GM21367 (cell line): ENCODE results near the gene IL13RA2.

Experiments
- ATAC-seq: cut with Tn5 transposase; IDR thresholded peaks from one replicate; pipeline ENCODE4 v1.9.1; 2021; ENCODE audit not compliant: unreplicated experiment

The IL13RA2 gene, protein sequence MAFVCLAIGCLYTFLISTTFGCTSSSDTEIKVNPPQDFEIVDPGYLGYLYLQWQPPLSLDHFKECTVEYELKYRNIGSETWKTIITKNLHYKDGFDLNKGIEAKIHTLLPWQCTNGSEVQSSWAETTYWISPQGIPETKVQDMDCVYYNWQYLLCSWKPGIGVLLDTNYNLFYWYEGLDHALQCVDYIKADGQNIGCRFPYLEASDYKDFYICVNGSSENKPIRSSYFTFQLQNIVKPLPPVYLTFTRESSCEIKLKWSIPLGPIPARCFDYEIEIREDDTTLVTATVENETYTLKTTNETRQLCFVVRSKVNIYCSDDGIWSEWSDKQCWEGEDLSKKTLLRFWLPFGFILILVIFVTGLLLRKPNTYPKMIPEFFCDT

DNA sequence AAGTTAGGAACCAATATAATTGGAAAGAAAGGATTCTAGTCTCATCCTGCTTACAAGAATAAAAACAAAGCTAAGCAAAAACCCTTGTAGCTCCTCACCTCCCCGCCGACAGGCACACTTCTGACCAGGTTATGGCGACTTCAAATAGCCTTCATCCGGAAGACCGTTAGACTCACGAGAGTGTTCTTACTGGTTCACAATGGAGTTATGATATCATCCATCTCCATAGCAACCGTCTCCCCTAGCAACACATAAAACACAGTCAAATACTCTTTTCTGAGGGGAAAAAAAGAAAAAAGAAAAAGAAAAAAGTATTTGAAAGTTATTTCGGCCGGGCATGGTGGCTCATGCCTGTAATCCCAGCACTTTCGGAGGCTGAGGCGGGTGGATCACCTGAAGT lies at the start of gene IL13RA2:
Gene IL13RA2 (minus strand): TSS at position 162 of the 400 bp plus-strand sequence. CDS start 347 bp downstream, outside the sequence.
- ATAC-seq: no peak

DNA sequence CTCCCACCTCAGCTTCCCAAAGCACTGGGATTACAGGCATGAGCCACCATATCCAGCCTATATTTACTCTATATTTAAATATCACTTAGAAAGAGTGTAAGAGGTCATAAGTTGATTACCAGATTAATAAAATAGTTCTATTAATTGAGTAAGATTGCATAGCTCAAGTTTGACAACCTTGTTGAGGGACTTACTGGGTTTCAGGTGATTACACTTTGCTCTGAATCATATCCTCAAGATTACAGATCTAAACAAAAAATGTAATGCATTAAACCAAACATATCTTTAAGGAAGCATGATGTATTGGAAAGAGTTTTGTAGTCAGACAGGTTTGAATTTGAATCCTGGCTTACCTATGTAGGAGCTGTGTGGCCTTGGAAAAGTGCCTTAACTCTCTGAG lies 47.9 kb upstream of the IL13RA2 start:
- ATAC-seq: no peak

DNA sequence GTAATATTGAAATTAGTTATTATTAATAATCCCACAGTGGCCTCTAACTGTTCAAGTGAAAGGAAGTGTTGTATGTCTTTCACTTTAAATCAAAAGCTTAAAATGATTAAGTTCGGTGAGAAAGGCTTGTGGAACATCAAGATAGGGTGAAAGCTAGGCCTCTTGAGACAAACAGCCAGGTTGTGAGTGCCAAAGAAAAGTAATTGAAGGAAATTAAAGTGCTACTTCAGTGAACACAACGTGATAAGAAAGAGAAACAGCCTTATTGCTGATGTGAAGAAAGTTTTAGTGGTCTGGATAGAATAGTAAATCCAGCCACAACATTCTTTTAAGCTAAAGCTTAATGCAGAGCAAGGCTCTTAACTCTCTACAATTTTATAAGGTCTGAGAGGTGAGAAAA lies 42.6 kb upstream of the IL13RA2 start:
- no peak for ATAC-seq

DNA sequence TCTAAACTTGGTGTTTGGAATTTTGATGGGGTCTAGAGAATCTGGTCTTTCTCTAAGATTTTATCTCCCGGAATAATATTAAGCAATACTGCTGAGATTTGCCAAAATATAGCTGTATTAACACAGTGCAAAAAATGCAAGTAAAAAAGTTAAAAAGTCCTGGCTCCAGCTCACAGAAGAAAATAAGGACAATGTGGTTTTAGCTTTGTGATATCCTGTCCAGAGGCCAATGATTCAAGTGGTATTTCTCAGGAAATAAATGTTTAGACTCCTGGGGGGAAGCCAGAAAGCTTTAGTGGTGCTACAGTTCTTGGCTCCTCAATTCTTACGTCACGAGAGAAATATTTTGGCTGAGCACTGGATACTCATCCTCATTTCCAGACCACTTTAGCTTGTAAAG lies 40.9 kb upstream of the IL13RA2 start:
- ATAC-seq: no peak

DNA sequence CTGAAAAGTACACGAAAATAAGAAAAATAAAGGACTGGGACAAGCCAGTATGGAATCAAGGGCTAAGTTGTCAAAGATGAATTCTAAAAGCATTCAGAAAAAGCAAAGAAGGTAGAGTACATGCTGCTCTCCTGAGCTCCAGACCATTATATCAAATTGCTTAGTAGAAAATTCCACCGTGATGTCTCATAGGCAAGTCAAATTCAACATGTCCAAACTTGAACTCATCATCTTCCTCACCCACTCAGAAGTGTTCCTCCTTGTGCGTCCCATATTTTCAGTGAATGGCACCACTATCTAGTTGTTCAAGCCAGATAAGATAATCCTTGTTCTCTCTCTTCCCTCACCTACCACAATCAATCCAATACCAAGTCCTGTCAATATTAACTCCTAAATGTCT lies 37.5 kb upstream of the IL13RA2 start:
- no peak for ATAC-seq

DNA sequence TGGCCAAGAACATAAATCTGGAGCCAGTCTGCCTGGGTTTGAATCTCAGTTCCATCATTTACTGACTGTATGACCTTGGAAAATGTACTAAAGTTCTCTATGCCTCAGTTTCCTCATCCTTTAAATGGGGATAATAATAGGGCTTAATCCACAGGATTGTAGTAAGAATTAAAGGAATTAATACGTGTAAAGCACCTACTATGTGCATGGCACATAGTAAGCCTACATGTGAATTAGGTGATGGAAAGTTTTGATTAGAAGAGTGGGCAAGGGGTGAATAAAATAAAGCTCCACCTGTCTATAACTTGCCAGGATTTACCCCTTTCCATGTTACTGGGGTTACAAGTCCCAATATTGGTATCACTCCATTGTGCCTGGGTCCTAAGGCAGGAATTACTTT lies 35.8 kb upstream of the IL13RA2 start:
- ATAC-seq: no peak

DNA sequence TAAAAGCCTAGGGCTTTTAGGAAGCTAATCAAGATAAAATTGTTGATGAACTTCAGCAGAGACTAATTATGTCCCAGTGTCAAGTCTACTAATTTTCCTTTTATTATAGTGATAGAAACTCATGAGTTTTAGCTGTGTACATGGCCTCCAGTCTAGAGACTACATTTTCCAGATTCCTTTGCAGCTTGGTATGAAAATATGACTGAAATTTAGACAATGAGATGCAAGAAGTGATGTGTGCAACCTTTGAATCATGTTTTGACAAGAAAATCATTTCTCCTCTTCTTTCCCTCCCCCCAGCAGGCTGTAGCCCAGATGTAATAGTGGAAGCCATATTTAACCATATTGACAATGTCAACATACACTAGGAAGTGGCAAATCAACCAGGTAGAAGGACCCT lies 30.3 kb upstream of the IL13RA2 start:
- ATAC-seq: no peak

DNA sequence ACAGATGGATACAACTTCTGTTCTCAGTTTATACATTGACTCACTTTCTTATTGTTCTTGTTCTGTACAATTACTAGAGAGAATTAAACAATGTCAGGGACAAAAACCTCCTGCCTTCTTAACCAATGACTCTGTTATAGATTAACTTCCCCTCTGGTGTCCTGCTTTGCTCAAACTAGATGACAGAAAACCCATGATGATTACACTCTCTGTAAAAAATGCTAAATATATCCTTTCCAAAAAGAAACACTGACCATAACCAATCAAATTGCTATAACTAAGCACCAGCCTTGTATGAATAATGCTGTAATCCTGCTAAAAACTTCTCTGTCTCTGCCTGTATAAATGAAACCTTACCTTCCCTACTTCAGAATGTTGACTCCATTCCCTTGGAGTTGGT lies 29.8 kb upstream of the IL13RA2 start:
- ATAC-seq: no peak

DNA sequence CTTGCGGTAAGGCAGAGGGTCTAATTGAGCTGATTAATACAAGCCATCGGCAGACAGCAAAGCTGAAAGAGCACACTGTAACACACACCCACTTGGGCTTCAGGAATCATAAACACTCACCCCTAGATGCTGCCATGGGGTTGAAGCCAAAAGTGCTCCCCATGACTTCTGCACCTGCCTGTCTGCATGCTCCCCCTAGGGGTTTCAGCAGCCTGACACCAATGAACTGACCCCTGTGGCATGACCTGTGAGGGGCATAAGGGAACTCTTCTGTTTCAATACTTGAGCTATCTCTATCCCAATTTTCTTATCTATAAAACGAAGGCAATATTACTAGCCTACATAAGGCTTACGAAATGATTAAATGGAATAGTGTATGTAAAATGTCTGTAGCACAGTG lies 23.0 kb upstream of the IL13RA2 start:
- ATAC-seq: no peak

DNA sequence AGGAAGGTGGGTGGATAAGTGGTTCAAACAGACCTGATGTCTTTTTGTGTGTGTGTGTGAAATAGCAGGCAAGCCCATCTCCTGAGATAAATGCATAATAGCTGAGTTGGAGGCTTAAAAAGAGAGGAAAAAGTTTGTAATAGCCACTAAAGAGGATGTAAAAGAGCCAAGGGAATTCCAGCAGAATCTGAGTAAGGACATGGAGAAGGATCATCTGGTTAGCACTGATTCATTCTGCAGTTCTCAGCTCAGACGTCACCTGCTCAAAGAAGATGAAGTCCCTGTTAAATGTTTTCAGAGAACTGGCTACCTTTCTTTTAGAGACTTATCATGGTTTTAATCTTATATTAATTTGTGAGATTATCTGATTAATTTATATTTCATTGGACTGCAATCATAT lies 21.0 kb upstream of the IL13RA2 start:
- ATAC-seq: no peak

DNA sequence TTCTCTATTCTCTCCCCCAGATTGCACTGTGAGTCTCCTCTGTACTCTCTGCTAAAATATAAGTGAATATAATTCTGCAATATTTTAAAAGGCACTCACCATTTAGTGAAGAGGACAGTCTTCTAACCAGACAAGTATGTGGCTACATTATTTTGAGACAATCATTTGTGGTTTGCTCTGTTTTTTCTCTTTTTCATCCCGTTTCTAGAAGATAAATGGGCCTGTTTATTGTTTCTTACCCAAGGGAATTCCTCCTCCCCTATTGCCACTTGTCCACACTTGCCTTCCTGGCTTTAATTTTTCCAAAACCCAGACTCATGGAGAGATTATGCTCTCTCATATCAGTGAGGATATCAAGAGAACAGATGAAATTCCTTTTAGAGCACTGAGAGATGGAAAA lies 18.6 kb upstream of the IL13RA2 start:
- ATAC-seq: no peak

DNA sequence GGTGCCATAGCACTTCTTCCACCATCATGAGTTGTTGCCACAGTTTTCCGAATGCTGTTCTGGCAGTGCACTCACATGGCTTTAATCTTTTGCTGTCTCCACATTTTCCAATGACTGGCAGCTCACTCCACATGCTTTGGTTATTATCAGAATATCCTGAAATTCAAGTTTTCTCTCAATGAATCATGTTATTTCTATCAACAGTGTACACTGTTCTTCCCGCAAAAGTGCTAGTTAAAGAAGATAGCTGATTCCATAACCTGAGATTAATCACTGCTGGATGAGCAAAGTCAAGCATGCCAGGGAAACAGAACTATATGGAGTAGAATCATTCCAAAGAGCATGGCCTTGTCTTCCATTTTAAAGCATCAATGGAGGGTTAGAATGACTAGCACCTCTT lies 14.6 kb upstream of the IL13RA2 start:
- no peak for ATAC-seq

DNA sequence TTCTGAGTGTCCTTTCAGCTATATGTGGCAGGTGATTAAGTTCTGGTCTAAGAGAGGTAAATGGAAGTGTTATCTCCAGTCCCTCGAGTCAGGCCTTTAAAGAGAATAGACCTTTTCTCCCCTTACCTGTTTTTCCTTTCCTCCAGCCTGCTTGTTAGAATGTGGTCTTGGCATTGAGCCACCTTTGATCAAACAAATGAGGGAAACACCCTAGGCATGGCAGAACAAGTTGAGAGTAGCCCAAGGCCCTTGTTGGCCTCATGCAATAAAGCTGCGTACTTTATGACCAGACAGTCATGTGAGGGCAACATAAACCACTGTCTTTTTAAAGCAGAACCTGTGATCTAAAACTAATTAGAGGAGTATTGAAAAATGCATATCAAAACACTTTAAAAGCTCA lies 13.2 kb upstream of the IL13RA2 start:
- ATAC-seq: no peak

DNA sequence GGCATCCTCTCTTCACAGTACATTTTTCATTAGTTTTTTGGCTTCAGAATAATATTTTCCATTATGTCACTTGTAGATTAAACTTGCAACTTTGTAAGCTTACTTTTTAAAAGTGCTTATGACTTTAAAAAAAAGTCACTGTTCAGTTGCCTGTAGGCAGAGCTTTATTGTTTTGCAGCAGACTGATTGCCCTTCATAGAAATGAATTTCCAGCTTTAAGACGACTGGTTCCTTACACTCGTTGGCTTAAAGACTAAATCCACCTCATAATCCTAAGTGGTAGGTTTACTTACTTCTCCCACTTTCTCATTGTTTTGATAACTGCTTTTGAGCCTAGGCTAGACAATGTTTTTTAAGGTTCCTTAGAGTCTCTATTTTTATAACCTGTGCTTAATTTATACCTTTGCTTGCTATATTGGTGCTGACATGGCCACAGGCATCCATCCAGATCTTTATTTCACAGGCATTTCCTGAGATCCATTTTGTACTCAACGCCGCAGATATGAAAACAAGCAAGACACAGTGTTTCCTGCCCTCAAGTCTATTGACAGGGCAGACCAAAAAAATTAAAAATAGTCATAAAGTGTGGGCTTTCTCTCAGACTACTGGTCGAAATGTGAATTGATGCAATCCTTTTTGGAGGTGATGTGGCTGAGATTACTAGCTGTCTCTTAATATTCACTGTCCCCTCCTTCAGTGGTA lies 12.6 kb upstream of the IL13RA2 start:
- ATAC-seq: no peak

DNA sequence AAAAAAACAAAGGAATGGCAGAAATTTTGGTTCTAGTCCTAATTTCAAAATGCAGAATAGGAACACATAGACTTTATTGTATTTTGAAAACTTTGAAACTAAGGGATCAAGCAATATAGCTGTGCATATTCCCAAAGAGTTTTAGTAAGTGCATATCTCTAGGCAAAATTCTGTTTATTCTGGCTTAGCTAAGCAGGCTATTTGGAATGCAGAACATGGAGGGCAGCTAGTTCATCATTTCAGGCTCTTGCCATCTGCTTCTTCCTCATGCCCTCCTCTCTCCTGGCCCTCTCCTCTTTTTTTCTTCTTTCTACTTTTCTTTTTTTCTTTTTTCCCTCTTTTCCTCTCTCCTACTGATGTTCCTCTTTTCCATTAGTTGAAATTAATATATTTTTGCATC lies 12.0 kb upstream of the IL13RA2 start:
- ATAC-seq: no peak

DNA sequence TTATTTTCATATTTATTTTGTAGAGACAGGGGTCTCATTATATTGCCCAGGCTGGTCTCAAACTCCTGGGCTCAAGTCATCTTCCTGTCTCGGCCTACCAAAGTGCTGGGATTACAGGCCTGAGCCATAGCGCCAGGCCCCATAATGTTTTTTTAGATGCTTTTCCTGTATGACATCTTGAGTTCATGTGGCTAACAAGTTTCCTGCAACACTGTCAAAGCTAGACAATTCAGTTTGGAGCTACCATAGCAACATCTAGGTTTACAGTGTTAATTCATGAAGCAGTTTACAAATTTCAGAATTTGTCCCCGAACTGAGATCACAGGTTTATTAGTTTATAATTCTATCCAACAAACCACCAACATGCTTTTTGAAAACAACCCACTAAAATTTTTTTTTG lies 6.4 kb upstream of the IL13RA2 start:
- no peak for ATAC-seq

DNA sequence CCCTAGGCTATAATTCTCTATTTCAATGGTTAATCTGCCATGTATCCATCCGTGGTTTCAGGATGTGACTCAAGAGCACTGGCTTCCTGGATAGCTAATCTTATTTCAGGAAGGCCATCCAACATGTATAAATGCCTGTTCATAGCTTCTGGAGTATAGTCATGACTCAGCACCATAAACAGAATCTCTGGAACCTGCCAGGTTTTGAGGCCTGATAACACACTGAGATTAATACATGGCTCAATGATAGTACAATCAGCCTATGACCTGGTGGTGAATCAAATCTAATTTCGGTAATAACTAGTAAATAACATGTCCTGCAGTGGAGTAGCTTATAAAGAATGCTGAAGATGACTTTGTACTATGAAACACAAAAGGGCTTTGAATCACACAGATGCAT lies 5.7 kb upstream of the IL13RA2 start:
- no peak for ATAC-seq

DNA sequence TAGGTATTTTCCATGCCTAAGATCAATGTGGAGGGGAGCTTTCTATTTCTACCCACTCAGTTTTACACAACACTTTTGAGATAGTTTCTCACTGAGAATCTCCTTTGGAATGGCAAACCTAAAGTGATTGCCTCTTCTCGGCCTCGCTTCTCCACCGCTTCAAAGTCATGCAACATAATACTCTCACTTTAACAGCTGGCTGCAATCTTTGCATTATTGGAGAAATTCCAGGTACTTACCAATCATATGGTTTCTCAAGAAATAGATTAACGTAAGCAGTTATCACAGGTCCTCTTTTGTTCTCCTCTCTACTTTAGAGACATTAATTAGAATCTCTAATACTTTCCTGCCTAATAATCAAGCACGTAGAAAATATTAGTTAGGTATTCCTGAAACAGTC lies 3.7 kb upstream of the IL13RA2 start:
- ATAC-seq: no peak

DNA sequence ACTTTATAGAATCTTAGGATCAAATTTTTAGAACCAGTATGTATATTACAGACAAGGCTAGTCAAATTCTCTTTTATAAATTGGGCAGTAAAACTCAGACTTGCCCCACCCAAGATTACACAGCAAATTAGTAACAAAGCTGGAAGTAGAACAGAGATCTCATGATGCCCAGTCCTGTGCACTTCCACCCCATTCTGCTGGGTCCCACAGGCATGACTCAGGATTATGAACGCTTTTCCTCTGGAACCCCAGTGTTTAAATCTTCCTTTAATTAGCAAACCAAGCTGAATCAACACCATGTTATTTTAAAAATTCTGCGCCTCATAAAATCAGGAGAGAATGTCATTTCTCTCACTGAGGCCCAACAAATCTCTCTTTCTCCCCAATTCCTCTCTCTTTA lies 1.5 kb upstream of the IL13RA2 start:
- no peak for ATAC-seq

DNA sequence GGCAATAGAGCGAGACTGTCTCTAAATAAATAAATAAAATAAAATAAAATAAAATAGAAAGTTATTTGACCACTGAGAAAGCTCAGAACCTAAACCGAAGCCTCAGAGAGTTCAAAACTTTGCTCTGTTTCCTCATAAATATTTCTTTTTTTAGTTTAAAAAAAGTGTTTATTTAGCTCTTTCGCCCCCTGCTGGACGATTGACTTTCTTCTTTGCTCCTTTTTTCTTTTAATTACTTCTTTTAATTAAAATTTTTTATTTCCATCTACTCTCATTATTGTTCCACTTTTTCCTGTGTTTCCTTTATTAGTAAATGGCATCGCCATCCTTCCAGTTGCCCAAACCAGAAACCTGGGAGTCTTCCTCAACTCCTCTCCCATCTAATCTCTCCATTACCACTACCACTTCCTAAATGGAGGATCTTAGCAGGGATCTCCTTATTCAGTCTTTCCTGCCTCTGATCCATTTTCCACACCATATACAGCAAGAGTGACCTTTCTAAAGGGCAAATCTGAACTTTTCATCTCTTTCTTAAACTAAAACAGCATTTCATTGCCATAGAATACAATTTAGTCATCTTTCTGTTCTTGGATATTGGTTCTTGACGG lies 728 bp upstream of the IL13RA2 start:
- no peak for ATAC-seq

DNA sequence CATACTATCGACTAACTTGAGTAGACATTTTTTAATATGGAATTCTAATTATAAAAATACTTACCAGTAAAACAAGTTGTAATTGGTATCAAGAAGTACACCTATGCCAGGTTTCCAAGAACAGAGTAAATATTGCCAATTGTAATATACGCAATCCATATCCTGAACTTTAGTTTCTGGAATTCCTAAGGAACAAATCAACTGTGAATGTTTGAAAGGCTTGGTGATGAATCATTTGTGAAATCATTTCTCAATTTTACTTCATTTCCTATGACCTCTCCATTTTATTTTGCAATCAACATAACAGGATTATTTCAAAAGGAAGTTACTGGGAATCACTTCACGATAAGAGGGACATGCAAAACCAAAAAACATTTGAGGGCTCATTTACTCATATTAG lies 3.7 kb downstream of the IL13RA2 start:
- no peak for ATAC-seq

DNA sequence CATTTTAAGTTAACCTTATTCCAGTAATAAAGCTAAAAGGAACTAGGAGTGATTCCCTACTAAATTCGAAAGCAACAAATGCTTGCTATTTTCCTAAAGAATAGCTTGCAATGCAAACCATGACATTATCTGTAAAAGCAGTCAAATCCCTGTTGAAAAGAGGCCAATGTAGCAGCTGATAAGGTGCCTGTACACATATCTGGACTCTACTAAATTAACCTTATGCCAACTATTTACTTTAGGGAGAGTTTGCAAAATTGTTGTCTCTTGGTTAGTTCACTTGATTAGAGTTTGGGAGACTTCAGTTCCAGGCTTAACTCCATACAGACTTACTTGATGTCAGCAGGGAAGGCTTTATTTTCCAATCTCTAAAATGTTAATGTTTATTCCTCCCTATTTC lies 6.0 kb downstream of the IL13RA2 start:
- ATAC-seq: no peak
